Hepatocyte (in vitro differentiated cells): ENCODE results near the gene GDPD1. TPM values are rescaled to one million over a fixed set of nuclear protein-coding genes. Genes with fewer than 3 reads are reported as not detected.

Experiments
- DNase-seq: peaks from one replicate; pipeline ENCODE4 v3.0.0-alpha.2; 2016; ENCODE audit warnings: low spot score
- H2AFZ ChIP-seq: fragments of 200-600 bp; sonication (generic); 2 replicates; pipeline ENCODE4 v1.6.0; 2016; ENCODE audit warnings: antibody characterized with exemption, mild to moderate bottlenecking
- H3K27ac ChIP-seq: fragments of 200-600 bp; sonication (generic); 2 replicates; pipeline ENCODE4 v1.5.1; 2016; ENCODE audit warnings: mild to moderate bottlenecking
- H3K27me3 ChIP-seq: fragments of 200-600 bp; sonication (generic); 2 replicates; pipeline ENCODE4 v1.6.1; 2016
- H3K36me3 ChIP-seq: fragments of 200-600 bp; sonication (generic); replicated peaks from 2 replicates; pipeline ENCODE4 v1.5.1; 2016; ENCODE audit warnings: low read depth; ENCODE audit not compliant: insufficient read depth
- H3K4me1 ChIP-seq: fragments of 200-600 bp; sonication (generic); 2 replicates; pipeline ENCODE4 v1.5.1; 2016; ENCODE audit warnings: mild to moderate bottlenecking, moderate library complexity; ENCODE audit not compliant: insufficient read depth
- H3K4me2 ChIP-seq: fragments of 200-600 bp; sonication (generic); 2 replicates; pipeline ENCODE4 v1.6.0; 2016
- H3K4me3 ChIP-seq: fragments of 200-600 bp; sonication (generic); 2 replicates; pipeline ENCODE4 v1.5.1; 2016; ENCODE audit warnings: mild to moderate bottlenecking
- H3K79me2 ChIP-seq: fragments of 200-600 bp; sonication (generic); 2 replicates; pipeline ENCODE4 v1.6.0; 2017; ENCODE audit warnings: mild to moderate bottlenecking
- H3K9me2 ChIP-seq: fragments of 200-600 bp; sonication (generic); replicated peaks from 2 replicates; pipeline ENCODE4 v1.6.0; 2017; ENCODE audit warnings: mild to moderate bottlenecking; ENCODE audit not compliant: insufficient read depth
- H3K9me3 ChIP-seq: fragments of 200-600 bp; sonication (generic); 2 replicates; pipeline ENCODE4 v1.5.1; 2016; ENCODE audit warnings: low read depth, mild to moderate bottlenecking
- H4K20me1 ChIP-seq: fragments of 200-600 bp; sonication (generic); 2 replicates; pipeline ENCODE4 v1.6.0; 2016; ENCODE audit warnings: mild to moderate bottlenecking; ENCODE audit not compliant: insufficient read depth, poor library complexity, severe bottlenecking
- CTCF ChIP-seq: fragments of 200-600 bp; sonication (generic); IDR thresholded peaks from 2 replicates; pipeline ENCODE4 v1.5.1; 2016; ENCODE audit warnings: antibody characterized with exemption, mild to moderate bottlenecking; ENCODE audit not compliant: poor library complexity
- EZH2 ChIP-seq: fragments of 200-600 bp; sonication (generic); IDR thresholded peaks from 2 replicates; pipeline ENCODE4 v1.6.1; 2016; ENCODE audit warnings: antibody characterized with exemption, mild to moderate bottlenecking, borderline replicate concordance
- EZH2phosphoT487 ChIP-seq: fragments of 200-600 bp; sonication (generic); IDR thresholded peaks from one replicate; pipeline ENCODE4 v1.6.1; 2018; ENCODE audit warnings: antibody characterized with exemption, mild to moderate bottlenecking, low read depth, moderate library complexity; ENCODE audit not compliant: unreplicated experiment, severe bottlenecking
- WGBS: methylation state at CpG from one replicate; pipeline ENCODE4 v1.1.6; 2016; ENCODE audit warnings: low lambda C conversion rate; ENCODE audit errors: missing lambda C conversion rate; 5-methylcytosine and 5-hydroxymethylcytosine counted together
- polyA plus RNA-seq: library from polyadenylated mRNA; unstranded; fragments of >200 nt; fragmentation: Nextera tagmentation; extraction: Ambion mirVana; gene quantifications from 2 replicates; pipeline ENCODE4 v1.2.1, GENCODE V29; 2016
- total RNA-seq: library from RNA; depleted of rRNA; stranded (reverse); fragments of >200 nt; gene quantifications from 2 replicates; pipeline ENCODE4 v1.2.3, GENCODE V29; 2014

The GDPD1 gene
- total and polyA plus RNA-seq, 2 experiments from 2014 or later: 1.9 to 5.0 TPM

GRCh38 chr17:59193336-59193862 is 26.9 kb upstream of the GDPD1 start:
- no peaks in the 10 kb centered on the region for H4K20me1 ChIP-seq
- H3K36me3 ChIP-seq: no peaks in the 10 kb centered on the region
- DNase-seq: no peak
- H2AFZ ChIP-seq: no peak overlapping the region
- no peak overlapping the region for H3K4me2 ChIP-seq
- H3K79me2 ChIP-seq: no peaks in the 10 kb centered on the region
- H3K27ac ChIP-seq: no peak overlapping the region
- no peaks in the 10 kb centered on the region for H3K9me2 ChIP-seq
- WGBS: 93% methylated on average over 3 of the region's 3 CpGs
- TF ChIP-seq EZH2 (no peak), EZH2phosphoT487 (no peak), CTCF (no peak)
- H3K9me3 ChIP-seq: no peaks in the 10 kb centered on the region
- no peak overlapping the region for H3K4me3 ChIP-seq
- H3K27me3 ChIP-seq: no peaks in the 10 kb centered on the region
- H3K4me1 ChIP-seq: no peaks in the 10 kb centered on the region

- H3K36me3 ChIP-seq: no peaks in the 10 kb centered on the region
Observed at GRCh38 chr17:59199398-59199797, 20.9 kb upstream of the GDPD1 start.

GRCh38 chr17:59202320-59202719 is 18.0 kb upstream of the GDPD1 start:
- no peak overlapping the region for H3K4me3 ChIP-seq
- DNase-seq: no peak
- TF ChIP-seq CTCF (no peak), EZH2phosphoT487 (no peak), EZH2 (no peak)
- H3K4me2 ChIP-seq: no peak overlapping the region
- WGBS: 100% methylated on average over 1 of the region's 1 CpG
- H3K9me3 ChIP-seq: no peaks in the 10 kb centered on the region
- no peaks in the 10 kb centered on the region for H3K9me2 ChIP-seq
- no peaks in the 10 kb centered on the region for H3K4me1 ChIP-seq
- H3K27ac ChIP-seq: no peak overlapping the region
- no peaks in the 10 kb centered on the region for H3K36me3 ChIP-seq
- H2AFZ ChIP-seq: no peak overlapping the region
- no peaks in the 10 kb centered on the region for H3K79me2 ChIP-seq
- H4K20me1 ChIP-seq: no peaks in the 10 kb centered on the region
- H3K27me3 ChIP-seq: no peaks in the 10 kb centered on the region

More at GRCh38 chr17:59199398-59199797, 20.9 kb upstream of the GDPD1 start:
- no peaks in the 10 kb centered on the region for H3K9me3 ChIP-seq
- no peaks in the 10 kb centered on the region for H3K4me1 ChIP-seq
- no peak overlapping the region for H3K4me3 ChIP-seq
- H3K9me2 ChIP-seq: no peaks in the 10 kb centered on the region
- no peaks in the 10 kb centered on the region for H3K79me2 ChIP-seq
- no peak overlapping the region for H3K27ac ChIP-seq
- TF ChIP-seq CTCF: no peak
- TF ChIP-seq EZH2: no peak
- TF ChIP-seq EZH2phosphoT487: no peak
- WGBS: 91% methylated on average over 4 of the region's 4 CpGs
- no peak overlapping the region for H3K4me2 ChIP-seq
- no peak overlapping the region for H2AFZ ChIP-seq
- no peaks in the 10 kb centered on the region for H3K27me3 ChIP-seq
- DNase-seq: no peak
- H4K20me1 ChIP-seq: no peaks in the 10 kb centered on the region
